Osteocyte (in vitro differentiated cells): ENCODE data around the gene CDCP1. TPM values are rescaled to one million over a fixed set of nuclear protein-coding genes. Genes with fewer than 3 reads are reported as not detected.

Experiments
- DNase-seq: peaks from one replicate; pipeline ENCODE4 v3.0.0; 2021; ENCODE audit warnings: mixed read lengths; ENCODE audit not compliant: unreplicated experiment; ENCODE audit errors: extremely low spot score
- H3K27ac Mint-ChIP-seq: one replicate; pipeline ENCODE4 v1.8.0; 2021; ENCODE audit warnings: mild to moderate bottlenecking, mixed read lengths; ENCODE audit not compliant: unreplicated experiment
- H3K27me3 Mint-ChIP-seq: one replicate; pipeline ENCODE4 v1.8.0; 2021; ENCODE audit warnings: mixed read lengths; ENCODE audit not compliant: unreplicated experiment
- H3K36me3 Mint-ChIP-seq: one replicate; pipeline ENCODE4 v1.8.0; 2021; ENCODE audit warnings: mixed read lengths; ENCODE audit not compliant: unreplicated experiment
- H3K4me1 Mint-ChIP-seq: one replicate; pipeline ENCODE4 v1.8.0; 2021; ENCODE audit warnings: mixed read lengths; ENCODE audit not compliant: unreplicated experiment
- H3K4me3 Mint-ChIP-seq: one replicate; pipeline ENCODE4 v1.8.0; 2021; ENCODE audit warnings: mild to moderate bottlenecking, moderate library complexity, mixed read lengths; ENCODE audit not compliant: unreplicated experiment
- H3K9me3 Mint-ChIP-seq: one replicate; pipeline ENCODE4 v1.8.0; 2021; ENCODE audit warnings: mixed read lengths; ENCODE audit not compliant: unreplicated experiment
- long read RNA-seq: library from polyadenylated mRNA; unstranded; transcript quantifications from one replicate; pipeline ENCODE4 v2.0.0, GENCODE V29; 2021
- total RNA-seq: library from RNA; stranded (reverse); gene quantifications from 2 replicates; pipeline ENCODE4 v1.2.1, GENCODE V29; 2021
- TF ChIP-seq, protein P1 (sequence below): fragments of 200-600 bp; sonication (generic); IDR thresholded peaks from 2 replicates; pipeline ENCODE4 v1.5.0; 2021; ENCODE audit warnings: antibody characterized with exemption, mild to moderate bottlenecking, moderate library complexity

The CDCP1 gene, protein sequence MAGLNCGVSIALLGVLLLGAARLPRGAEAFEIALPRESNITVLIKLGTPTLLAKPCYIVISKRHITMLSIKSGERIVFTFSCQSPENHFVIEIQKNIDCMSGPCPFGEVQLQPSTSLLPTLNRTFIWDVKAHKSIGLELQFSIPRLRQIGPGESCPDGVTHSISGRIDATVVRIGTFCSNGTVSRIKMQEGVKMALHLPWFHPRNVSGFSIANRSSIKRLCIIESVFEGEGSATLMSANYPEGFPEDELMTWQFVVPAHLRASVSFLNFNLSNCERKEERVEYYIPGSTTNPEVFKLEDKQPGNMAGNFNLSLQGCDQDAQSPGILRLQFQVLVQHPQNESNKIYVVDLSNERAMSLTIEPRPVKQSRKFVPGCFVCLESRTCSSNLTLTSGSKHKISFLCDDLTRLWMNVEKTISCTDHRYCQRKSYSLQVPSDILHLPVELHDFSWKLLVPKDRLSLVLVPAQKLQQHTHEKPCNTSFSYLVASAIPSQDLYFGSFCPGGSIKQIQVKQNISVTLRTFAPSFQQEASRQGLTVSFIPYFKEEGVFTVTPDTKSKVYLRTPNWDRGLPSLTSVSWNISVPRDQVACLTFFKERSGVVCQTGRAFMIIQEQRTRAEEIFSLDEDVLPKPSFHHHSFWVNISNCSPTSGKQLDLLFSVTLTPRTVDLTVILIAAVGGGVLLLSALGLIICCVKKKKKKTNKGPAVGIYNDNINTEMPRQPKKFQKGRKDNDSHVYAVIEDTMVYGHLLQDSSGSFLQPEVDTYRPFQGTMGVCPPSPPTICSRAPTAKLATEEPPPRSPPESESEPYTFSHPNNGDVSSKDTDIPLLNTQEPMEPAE
- total RNA-seq = 2.3 and 2.7 TPM in 2 replicates
- long read RNA-seq, partial matches to known transcripts = 3 of 5 reads
- long read RNA-seq, other reads (novel, unspliced or antisense) = 1 of 5 reads

DNA sequence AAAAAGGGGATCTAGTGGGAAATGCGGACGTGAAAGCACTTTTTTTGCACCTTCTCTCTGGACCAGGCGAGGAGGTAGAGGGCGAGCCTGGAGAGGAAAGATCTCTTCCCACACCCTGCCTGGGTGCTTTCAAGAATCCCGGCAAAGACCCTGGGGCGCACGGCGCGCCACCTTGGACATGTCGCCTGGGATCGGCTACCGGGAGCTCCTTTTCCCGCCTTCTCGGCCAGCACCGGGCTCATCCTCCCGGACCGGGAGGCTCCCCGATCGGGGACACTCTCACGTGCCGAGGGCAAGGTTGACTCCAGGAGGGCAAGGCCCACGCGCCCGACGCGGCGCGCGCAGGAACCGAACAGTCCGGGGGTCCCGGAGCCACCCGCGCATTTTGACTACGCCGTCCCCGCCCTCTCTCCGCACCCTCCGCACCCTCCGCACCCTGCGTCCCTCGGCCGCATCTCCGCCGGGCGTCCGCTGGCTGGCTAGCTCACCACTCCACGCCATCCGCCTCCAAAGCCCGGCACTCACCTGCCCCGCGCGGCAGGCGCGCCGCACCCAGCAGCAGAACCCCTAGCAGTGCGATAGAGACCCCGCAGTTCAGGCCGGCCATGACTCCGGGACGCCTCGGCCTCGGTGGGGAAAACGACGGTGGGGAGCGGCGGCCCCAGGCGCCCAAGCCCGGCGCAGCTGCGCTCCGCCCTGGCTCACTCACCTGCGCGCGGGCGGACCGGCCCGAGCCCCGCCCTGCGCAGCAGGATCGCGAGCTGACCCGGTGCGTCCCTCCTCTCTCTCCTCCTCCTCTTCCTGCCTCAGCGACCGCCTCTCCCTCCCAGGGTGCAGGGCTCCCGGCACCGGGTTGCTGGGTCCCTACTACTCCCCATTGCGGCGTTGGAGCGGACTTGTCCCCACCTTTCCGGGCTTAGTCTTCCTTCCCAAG lies at the start of gene CDCP1:
Gene CDCP1, minus strand, starts transcription at position 698 of the 934 bp plus-strand sequence. Its CDS starts 91 bp downstream, at position 607.
- H3K4me1 Mint-ChIP-seq = peaks cover 12% of the 10 kb centered on the region
- H3K27ac Mint-ChIP-seq = no peak within 1 kb of the TSS
- TF ChIP-seq, protein P1, sequence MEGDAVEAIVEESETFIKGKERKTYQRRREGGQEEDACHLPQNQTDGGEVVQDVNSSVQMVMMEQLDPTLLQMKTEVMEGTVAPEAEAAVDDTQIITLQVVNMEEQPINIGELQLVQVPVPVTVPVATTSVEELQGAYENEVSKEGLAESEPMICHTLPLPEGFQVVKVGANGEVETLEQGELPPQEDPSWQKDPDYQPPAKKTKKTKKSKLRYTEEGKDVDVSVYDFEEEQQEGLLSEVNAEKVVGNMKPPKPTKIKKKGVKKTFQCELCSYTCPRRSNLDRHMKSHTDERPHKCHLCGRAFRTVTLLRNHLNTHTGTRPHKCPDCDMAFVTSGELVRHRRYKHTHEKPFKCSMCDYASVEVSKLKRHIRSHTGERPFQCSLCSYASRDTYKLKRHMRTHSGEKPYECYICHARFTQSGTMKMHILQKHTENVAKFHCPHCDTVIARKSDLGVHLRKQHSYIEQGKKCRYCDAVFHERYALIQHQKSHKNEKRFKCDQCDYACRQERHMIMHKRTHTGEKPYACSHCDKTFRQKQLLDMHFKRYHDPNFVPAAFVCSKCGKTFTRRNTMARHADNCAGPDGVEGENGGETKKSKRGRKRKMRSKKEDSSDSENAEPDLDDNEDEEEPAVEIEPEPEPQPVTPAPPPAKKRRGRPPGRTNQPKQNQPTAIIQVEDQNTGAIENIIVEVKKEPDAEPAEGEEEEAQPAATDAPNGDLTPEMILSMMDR = no peak
- H3K36me3 Mint-ChIP-seq = peaks cover 6% of the 10 kb centered on the region
- peaks cover 30% of the 10 kb centered on the region for H3K27me3 Mint-ChIP-seq
- H3K9me3 Mint-ChIP-seq = peaks cover 8% of the 10 kb centered on the region
- H3K4me3 Mint-ChIP-seq = peak within 1 kb of the TSS; percentile 79
- no peak for DNase-seq

DNA sequence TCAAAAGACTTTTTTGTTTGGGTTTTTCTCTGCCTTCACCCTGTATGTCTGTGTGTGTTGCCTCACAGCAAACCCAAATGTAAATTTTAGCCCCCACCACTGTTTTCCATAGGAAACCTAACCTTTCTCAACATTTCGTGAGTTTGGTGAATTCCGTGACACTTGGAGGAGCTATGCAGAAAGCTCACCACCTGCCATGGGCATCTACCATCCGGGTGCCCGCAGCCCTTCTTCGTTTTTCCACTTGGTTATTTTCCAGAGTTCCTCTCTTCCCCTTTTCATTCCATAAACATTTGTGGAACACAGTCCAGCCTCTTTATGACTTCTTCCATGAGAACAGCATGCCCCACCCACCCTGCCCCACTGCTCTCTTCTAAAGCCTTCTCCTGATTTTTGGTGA lies 48.6 kb upstream of the CDCP1 start:
- Mint-ChIP-seq H3K4me3 (no peak overlapping the region), H3K9me3 (no peaks in the 10 kb centered on the region), H3K27me3 (no peaks in the 10 kb centered on the region), H3K36me3 (no peaks in the 10 kb centered on the region), H3K27ac (no peak overlapping the region), H3K4me1 (peaks cover 14% of the 10 kb centered on the region)
- no peak for DNase-seq
- TF ChIP-seq, protein P1 = no peak

DNA sequence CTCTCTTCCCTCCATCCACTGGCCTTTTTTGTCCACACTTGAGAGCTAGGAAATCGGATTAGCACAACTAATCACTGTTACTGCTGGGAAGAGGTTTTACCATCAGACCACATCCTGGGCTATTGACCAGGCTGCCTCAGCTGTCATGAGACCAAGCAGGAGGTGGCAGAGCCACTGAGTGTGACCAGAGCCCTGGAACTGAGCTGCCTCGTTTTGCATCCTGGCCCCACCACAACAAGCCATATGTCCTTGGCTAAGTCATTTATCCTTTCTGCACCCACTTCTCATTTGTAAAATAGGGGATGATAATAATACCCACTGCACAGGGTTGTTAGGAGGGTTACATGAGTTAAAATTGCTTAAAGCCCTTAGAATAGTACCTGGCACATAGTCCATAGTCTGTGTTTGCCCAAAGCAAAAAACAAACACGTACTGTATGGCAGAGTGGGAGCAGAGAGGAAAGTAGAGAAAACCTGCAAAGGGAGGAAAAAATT lies 45.8 kb upstream of the CDCP1 start:
- DNase-seq = no peak
- Mint-ChIP-seq H3K4me3 (no peak overlapping the region), H3K27ac (no peak overlapping the region), H3K4me1 (no peaks in the 10 kb centered on the region), H3K36me3 (no peaks in the 10 kb centered on the region), H3K27me3 (no peaks in the 10 kb centered on the region), H3K9me3 (no peaks in the 10 kb centered on the region)
- TF ChIP-seq, protein P1 = no peak

DNA sequence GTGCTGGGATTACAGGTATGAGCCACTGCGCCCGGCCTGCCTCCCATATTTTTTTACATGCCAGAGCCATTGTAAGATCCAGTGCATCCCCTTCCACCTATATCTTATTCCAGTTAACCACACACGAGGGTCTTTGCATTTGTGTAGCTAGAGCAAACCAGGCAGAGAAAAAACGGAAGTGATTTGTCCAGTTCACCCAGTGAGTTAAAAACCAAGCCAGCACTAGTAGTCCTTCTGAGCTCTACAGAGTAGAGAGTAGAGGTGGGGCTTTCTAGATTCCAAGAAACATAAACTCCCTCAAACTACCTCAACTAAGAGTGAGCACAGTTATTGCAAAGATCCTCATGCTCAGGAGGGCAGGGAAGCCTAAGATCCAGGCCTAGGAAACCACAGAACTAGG lies 45.2 kb upstream of the CDCP1 start:
- Mint-ChIP-seq H3K4me3 (no peak overlapping the region), H3K27me3 (no peaks in the 10 kb centered on the region), H3K9me3 (no peaks in the 10 kb centered on the region), H3K4me1 (no peaks in the 10 kb centered on the region), H3K36me3 (no peaks in the 10 kb centered on the region), H3K27ac (no peak overlapping the region)
- TF ChIP-seq, protein P1 = no peak
- no peak for DNase-seq
